A673 (cell line): ENCODE measurements around the gene CCDC158. TPM values are rescaled to one million over a fixed set of nuclear protein-coding genes. Genes with fewer than 3 reads are reported as not detected.

Experiments
- BruUV-seq: library from RNA; stranded (reverse); fragments of 400-500 nt; replicated peaks from 2 replicates; lab custom pipeline; 2021; lab: Mats Ljungman, UMichigan
- CTCF ChIA-PET: fragments of 300-600 bp; sonication (Branson Sonifier 250); formaldehyde crosslinking; loops from one replicate; lab custom pipeline; 2022; ENCODE audit warnings: antibody characterized with exemption; lab: Charles Lee
- POLR2A ChIA-PET: fragments of 300-600 bp; sonication (Branson Sonifier 250); formaldehyde crosslinking; loops from one replicate; lab custom pipeline; 2022; ENCODE audit warnings: antibody characterized with exemption; ENCODE audit not compliant: low non-redundant PET; lab: Charles Lee
- DNase-seq: peaks from one replicate; pipeline ENCODE4 v3.0.0-alpha.2; 2015; ENCODE audit warnings: low spot score
- H3K27ac ChIP-seq: fragments of 200-600 bp; sonication (generic); 2 replicates; pipeline ENCODE4 v1.5.1; 2016; ENCODE audit warnings: mixed run types, low read depth, mild to moderate bottlenecking, mixed read lengths, antibody characterized with exemption, low read length; ENCODE audit not compliant: poor library complexity, severe bottlenecking
- H3K27me3 ChIP-seq: fragments of 200-600 bp; sonication (generic); replicated peaks from 2 replicates; pipeline ENCODE4 v1.6.1; 2017; ENCODE audit warnings: mixed run types, low read depth, mild to moderate bottlenecking, mixed read lengths, antibody characterized with exemption, low read length; ENCODE audit not compliant: insufficient read depth, poor library complexity
- H3K36me3 ChIP-seq: fragments of 200-600 bp; sonication (generic); 2 replicates; pipeline ENCODE4 v1.6.1; 2016; ENCODE audit warnings: mixed run types, mild to moderate bottlenecking, mixed read lengths, antibody characterized with exemption, low read length; ENCODE audit not compliant: insufficient read depth, poor library complexity, severe bottlenecking
- H3K4me1 ChIP-seq: fragments of 200-600 bp; sonication (generic); 2 replicates; pipeline ENCODE4 v1.6.1; 2017; ENCODE audit warnings: mixed run types, mild to moderate bottlenecking, mixed read lengths, antibody characterized with exemption, low read length; ENCODE audit not compliant: insufficient read depth, poor library complexity, severe bottlenecking
- H3K4me3 ChIP-seq: fragments of 200-600 bp; sonication (generic); 2 replicates; pipeline ENCODE4 v1.5.1; 2016; ENCODE audit warnings: low read depth, mixed run types, mild to moderate bottlenecking, mixed read lengths, low read length; ENCODE audit not compliant: poor library complexity, severe bottlenecking
- H3K9me3 ChIP-seq: fragments of 200-600 bp; sonication (generic); 2 replicates; pipeline ENCODE4 v1.6.1; 2016; ENCODE audit warnings: mixed run types, low read depth, mild to moderate bottlenecking, mixed read lengths, antibody characterized with exemption, low read length; ENCODE audit not compliant: poor library complexity, severe bottlenecking
- EZH2 ChIP-seq: fragments of 200-600 bp; sonication (generic); IDR thresholded peaks from 2 replicates; pipeline ENCODE4 v1.6.1; 2017; ENCODE audit warnings: borderline replicate concordance, low read depth, mild to moderate bottlenecking, mixed read lengths, antibody characterized with exemption, low read length; ENCODE audit not compliant: poor library complexity, severe bottlenecking
- intact Hi-C: fragments of 100-400 bp; cut with micrococcal nuclease; formaldehyde crosslinking; loops from one replicate; pipeline ENCODE4 v1.10.0; 2022; ENCODE audit not compliant: unreplicated experiment
- total RNA-seq: library from RNA; stranded (reverse); gene quantifications from 2 replicates; pipeline ENCODE4 v1.2.3, GENCODE V29; 2021
- TF ChIP-seq, protein P1 (sequence below): fragments of 300-800, 200-600 bp; sonication (generic); conservative IDR thresholded peaks from 2 replicates; pipeline ENCODE4 v1.5.1; 2017; ENCODE audit warnings: low read depth, mild to moderate bottlenecking, antibody characterized with exemption, low read length, moderate library complexity, mixed read lengths

Gene CCDC158
- total RNA-seq, 1 experiment from 2014 or later = not detected

DNA sequence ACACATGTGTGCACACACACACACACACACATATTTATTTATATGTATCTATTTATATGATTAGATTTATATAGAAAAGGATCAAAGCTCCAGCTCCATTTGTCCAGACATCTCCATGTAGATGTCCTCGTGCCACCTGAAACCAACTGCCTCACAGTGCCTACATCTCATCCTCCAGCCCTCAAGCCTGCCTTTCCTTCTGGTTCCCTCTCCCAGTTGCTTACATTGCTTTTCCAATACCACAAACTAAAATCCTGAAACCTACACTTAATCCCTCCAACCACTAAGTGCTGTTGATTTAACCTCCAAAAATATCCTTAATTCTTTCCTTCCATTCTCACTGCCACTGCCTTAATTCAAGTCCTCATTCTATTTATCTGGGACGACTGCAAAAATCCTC lies 63.0 kb downstream of the CCDC158 start:
- H3K36me3 ChIP-seq = no peaks in the 10 kb centered on the region
- H3K4me3 ChIP-seq = no peak overlapping the region
- no peaks in the 10 kb centered on the region for H3K9me3 ChIP-seq
- CTCF ChIA-PET = no interaction called here
- POLR2A ChIA-PET = no interaction called here
- H3K4me1 ChIP-seq = no peaks in the 10 kb centered on the region
- intact Hi-C loops = no loop called here
- no peak overlapping the region for H3K27ac ChIP-seq
- BruUV-seq = no TSS peak
- TF ChIP-seq, protein P1, sequence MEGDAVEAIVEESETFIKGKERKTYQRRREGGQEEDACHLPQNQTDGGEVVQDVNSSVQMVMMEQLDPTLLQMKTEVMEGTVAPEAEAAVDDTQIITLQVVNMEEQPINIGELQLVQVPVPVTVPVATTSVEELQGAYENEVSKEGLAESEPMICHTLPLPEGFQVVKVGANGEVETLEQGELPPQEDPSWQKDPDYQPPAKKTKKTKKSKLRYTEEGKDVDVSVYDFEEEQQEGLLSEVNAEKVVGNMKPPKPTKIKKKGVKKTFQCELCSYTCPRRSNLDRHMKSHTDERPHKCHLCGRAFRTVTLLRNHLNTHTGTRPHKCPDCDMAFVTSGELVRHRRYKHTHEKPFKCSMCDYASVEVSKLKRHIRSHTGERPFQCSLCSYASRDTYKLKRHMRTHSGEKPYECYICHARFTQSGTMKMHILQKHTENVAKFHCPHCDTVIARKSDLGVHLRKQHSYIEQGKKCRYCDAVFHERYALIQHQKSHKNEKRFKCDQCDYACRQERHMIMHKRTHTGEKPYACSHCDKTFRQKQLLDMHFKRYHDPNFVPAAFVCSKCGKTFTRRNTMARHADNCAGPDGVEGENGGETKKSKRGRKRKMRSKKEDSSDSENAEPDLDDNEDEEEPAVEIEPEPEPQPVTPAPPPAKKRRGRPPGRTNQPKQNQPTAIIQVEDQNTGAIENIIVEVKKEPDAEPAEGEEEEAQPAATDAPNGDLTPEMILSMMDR = no peak
- no peak for TF ChIP-seq EZH2
- DNase-seq = no peak
- H3K27me3 ChIP-seq = no peaks in the 10 kb centered on the region

DNA sequence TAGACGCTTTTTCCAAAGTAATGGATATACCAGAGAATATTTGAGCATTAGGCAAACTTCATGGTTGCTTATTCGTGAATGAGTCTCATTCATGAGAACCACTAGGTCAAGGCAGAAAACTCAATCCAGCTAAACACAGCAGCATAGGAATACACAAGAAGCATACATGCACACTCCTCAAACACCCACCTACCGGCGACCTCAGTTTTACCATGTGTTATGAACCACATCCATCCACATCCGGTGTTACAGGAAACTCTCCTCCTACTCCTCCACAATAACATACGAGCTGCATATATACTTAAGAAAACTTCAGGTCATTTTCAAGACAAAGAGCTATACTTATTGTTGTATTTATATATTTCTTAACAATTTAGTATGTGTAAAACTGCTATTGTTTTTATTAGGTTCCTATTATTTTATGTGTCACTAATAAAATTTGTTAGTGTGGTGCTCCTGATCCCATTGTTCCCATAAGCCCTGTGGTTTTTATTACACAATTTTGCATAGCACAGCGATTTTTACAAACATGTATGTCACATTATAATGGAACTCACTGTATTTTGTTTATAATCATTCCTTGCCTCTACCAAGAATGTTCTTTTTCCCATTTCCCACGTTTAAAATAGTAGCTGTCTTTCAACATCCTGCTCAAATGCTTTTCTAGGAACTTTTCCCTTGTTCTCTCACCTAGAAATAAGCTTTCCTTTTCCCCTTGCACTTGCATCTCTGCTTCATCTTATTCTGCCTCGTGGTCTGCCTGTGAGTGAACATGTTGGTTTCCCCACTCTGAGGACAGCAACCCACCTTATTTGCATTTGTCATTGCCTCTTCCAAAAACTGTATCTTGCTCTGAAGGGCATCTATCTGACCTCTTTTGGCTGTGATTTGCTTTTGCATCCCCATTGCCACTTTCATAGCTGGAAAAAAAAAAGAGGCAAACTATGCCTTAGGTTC lies 66.1 kb downstream of the CCDC158 start:
- H3K36me3 ChIP-seq = no peaks in the 10 kb centered on the region
- H3K27me3 ChIP-seq = no peaks in the 10 kb centered on the region
- no TSS peak for BruUV-seq
- ChIA-PET POLR2A (no interaction called here), CTCF (no interaction called here)
- intact Hi-C loops = no loop called here
- H3K27ac ChIP-seq = no peak overlapping the region
- H3K9me3 ChIP-seq = no peaks in the 10 kb centered on the region
- no peak overlapping the region for H3K4me3 ChIP-seq
- TF ChIP-seq, protein P1 = no peak
- TF ChIP-seq EZH2 = no peak
- DNase-seq = peak; percentile 25
- H3K4me1 ChIP-seq = no peaks in the 10 kb centered on the region

DNA sequence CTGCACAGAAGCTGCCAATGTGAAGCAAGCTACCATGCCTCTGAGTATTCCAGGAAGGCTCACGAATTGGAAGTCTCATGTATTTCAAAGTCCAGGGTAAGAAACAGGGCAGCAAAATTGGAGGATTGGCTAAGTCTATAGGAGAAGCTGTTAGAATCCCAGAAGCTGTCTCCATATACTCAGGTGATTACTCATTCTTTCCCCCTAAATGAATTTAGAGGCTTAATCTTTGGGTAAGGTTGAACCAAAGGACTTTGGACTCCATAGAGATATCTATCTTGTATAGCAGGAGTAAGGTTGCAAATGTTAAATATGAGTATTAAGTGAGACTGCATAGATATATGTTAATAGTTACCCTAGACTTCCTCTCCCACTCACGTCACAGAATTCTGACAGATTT lies 78.1 kb downstream of the CCDC158 start:
- no peak overlapping the region for H3K4me3 ChIP-seq
- intact Hi-C loops = no loop called here
- ChIA-PET CTCF (no interaction called here), POLR2A (no interaction called here)
- no peak for DNase-seq
- H3K36me3 ChIP-seq = no peaks in the 10 kb centered on the region
- no TSS peak for BruUV-seq
- no peaks in the 10 kb centered on the region for H3K9me3 ChIP-seq
- no peaks in the 10 kb centered on the region for H3K4me1 ChIP-seq
- H3K27me3 ChIP-seq = no peaks in the 10 kb centered on the region
- H3K27ac ChIP-seq = no peak overlapping the region
- TF ChIP-seq, protein P1 = no peak
- no peak for TF ChIP-seq EZH2
